Measurements from ENCODE around the gene BCR. TPM values are rescaled to one million over a fixed set of nuclear protein-coding genes. Genes with fewer than 3 reads are reported as not detected.

BCR gene
- total and polyA plus RNA-seq, 2 of the 4 experiments (the other 2 are of a cell fraction), result 28.9 to 44.6 TPM

DNA sequence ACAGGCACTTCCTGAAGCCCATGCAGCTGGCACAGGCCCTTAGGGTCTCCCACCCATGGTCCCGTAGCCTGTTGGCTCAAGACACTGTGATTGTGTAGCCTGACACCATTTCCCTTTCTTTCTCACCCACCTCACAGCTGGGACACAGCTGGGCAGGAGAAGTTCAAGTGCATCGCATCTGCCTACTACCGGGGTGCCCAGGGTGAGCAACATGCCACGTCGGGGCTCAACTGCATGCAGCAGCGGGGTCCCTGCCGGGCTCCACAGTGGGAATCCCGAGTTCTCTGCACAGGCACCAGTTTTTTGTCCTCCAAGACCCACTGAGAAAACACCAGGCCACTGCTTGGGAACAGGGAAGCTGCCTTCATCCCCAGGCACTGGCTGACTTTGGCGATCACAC lies 24.5 kb upstream of the BCR start:
- H4K5ac ChIP-seq (ENCODE audit: low read depth, low read length), result no peak overlapping the region
- H3K4me2 ChIP-seq (ENCODE audit: low read depth, low read length), result no peak overlapping the region
- no peak overlapping the region for H2BK15ac ChIP-seq (ENCODE audit: low read depth, low read length)
- H3K27ac ChIP-seq (ENCODE audit: insufficient read depth, low read length), result no peak overlapping the region
- H4K8ac ChIP-seq (ENCODE audit: low read depth in 2 of 2, low read length in 2 of 2), result no peak overlapping the region
- no peak overlapping the region for H2AK5ac ChIP-seq (ENCODE audit: low read depth, low read length)
- POLR2A ChIA-PET (ENCODE audit: unreplicated experiment), result interaction anchor here (0.6 kb wide), 1 partner anchor 17 kb away, joined by 3 read pairs; no protein-coding TSS in a partner anchor
- no peak overlapping the region for H3K4me3 ChIP-seq (ENCODE audit: insufficient read depth, low read depth, low read length)
- H3K23ac ChIP-seq (ENCODE audit: low read depth, low read length), result no peak overlapping the region
- no peaks in the 10 kb centered on the region for H3K9me3 ChIP-seq (ENCODE audit: control insufficient read depth, insufficient read depth, low read length)
- WGBS, 2 experiments (ENCODE audit: extremely low coverage in 2 of 2, insufficient read length in 1 of 2), result 60% methylated on average over 1 of the region's 9 CpGs; no CpG with 5 or more reads in 1 of the 2 experiments
- ATAC-seq (ENCODE audit: low read depth) (no peak), DNase-seq (no peak)
- no peak overlapping the region for H2BK20ac ChIP-seq (ENCODE audit: low read depth, low read length)
- H3K4ac ChIP-seq (ENCODE audit: low read depth, low read length), result no peak overlapping the region
- dilution Hi-C loops (cut with HindIII; ENCODE audit: low sequenced_read_pairs, unreplicated experiment) (no loop called here), intact Hi-C loops (cut with micrococcal nuclease) (no loop called here), in situ Hi-C loops (cut with MboI; ENCODE audit: low sequenced_read_pairs) (no loop called here)
- no peaks in the 10 kb centered on the region for H3K79me1 ChIP-seq (ENCODE audit: low read depth in 1 of 2, low read length in 2 of 2)
- H4K91ac ChIP-seq (ENCODE audit: insufficient read depth, low read depth, low read length), result no peak overlapping the region
- H3K4me1 ChIP-seq (ENCODE audit: control insufficient read depth, insufficient read depth, low read length), result no peaks in the 10 kb centered on the region
- H3K9me1 ChIP-seq (ENCODE audit: insufficient read depth, low read length), result no peaks in the 10 kb centered on the region; the same call in 1 of the 2 replicates
- H3K27me3 ChIP-seq (ENCODE audit: control insufficient read depth, insufficient read depth, low read length), result no peaks in the 10 kb centered on the region
- TF ChIP-seq, protein P1, sequence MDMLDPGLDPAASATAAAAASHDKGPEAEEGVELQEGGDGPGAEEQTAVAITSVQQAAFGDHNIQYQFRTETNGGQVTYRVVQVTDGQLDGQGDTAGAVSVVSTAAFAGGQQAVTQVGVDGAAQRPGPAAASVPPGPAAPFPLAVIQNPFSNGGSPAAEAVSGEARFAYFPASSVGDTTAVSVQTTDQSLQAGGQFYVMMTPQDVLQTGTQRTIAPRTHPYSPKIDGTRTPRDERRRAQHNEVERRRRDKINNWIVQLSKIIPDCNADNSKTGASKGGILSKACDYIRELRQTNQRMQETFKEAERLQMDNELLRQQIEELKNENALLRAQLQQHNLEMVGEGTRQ (IDR thresholded peaks at IDR 0.05; ENCODE audit: low read depth, low read length), result no peak
- TF ChIP-seq, protein P2, sequence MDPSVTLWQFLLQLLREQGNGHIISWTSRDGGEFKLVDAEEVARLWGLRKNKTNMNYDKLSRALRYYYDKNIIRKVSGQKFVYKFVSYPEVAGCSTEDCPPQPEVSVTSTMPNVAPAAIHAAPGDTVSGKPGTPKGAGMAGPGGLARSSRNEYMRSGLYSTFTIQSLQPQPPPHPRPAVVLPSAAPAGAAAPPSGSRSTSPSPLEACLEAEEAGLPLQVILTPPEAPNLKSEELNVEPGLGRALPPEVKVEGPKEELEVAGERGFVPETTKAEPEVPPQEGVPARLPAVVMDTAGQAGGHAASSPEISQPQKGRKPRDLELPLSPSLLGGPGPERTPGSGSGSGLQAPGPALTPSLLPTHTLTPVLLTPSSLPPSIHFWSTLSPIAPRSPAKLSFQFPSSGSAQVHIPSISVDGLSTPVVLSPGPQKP (IDR thresholded peaks at IDR 0.05; ENCODE audit: borderline replicate concordance, low read depth, low read length), result no peak
- no peak for TF ChIP-seq SMC3 (IDR thresholded peaks at IDR 0.05; ENCODE audit: low read depth, low read length)
- TF ChIP-seq BHLHE40 (IDR thresholded peaks at IDR 0.05; ENCODE audit: low read depth, low read length), result no peak
- no peak for TF ChIP-seq MAFK (IDR thresholded peaks at IDR 0.05; ENCODE audit: low read depth, low read length)
- no peak for TF ChIP-seq NFE2L2 (IDR thresholded peaks at IDR 0.05; ENCODE audit: low read depth, low read length)
- TF ChIP-seq MXI1 (IDR thresholded peaks at IDR 0.05; ENCODE audit: borderline replicate concordance, low read depth, low read length), result no peak
- no peak for TF ChIP-seq MAZ (IDR thresholded peaks at IDR 0.05; ENCODE audit: borderline replicate concordance, low read depth, low read length)
- no peak for TF ChIP-seq RCOR1 (IDR thresholded peaks at IDR 0.05; ENCODE audit: insufficient replicate concordance, low read length)
- no peak for TF ChIP-seq RAD21 (IDR thresholded peaks at IDR 0.05; ENCODE audit: low read length)
- TF ChIP-seq POLR2A (IDR thresholded peaks at IDR 0.05; ENCODE audit: low read depth, low read length), result no peak
- no peak for TF ChIP-seq RFX5 (IDR thresholded peaks at IDR 0.05; ENCODE audit: low read depth, low read length)
- no peak for TF ChIP-seq CEBPB (IDR thresholded peaks at IDR 0.05; ENCODE audit: low read depth, low read length)
- no peak for TF ChIP-seq FOS (IDR thresholded peaks at IDR 0.05; ENCODE audit: low read depth, low read length)
- TF ChIP-seq, protein P3, sequence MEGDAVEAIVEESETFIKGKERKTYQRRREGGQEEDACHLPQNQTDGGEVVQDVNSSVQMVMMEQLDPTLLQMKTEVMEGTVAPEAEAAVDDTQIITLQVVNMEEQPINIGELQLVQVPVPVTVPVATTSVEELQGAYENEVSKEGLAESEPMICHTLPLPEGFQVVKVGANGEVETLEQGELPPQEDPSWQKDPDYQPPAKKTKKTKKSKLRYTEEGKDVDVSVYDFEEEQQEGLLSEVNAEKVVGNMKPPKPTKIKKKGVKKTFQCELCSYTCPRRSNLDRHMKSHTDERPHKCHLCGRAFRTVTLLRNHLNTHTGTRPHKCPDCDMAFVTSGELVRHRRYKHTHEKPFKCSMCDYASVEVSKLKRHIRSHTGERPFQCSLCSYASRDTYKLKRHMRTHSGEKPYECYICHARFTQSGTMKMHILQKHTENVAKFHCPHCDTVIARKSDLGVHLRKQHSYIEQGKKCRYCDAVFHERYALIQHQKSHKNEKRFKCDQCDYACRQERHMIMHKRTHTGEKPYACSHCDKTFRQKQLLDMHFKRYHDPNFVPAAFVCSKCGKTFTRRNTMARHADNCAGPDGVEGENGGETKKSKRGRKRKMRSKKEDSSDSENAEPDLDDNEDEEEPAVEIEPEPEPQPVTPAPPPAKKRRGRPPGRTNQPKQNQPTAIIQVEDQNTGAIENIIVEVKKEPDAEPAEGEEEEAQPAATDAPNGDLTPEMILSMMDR (conservative IDR thresholded peaks at IDR 0.05; ENCODE audit: low read depth, low read length), result no peak
- peaks cover 2% of the 10 kb centered on the region; the same call in 1 of the 2 replicates for H3K36me3 ChIP-seq (ENCODE audit: control insufficient read depth, insufficient read depth, low read length)
- no peak overlapping the region for H2BK5ac ChIP-seq (ENCODE audit: low read depth, low read length, poor library complexity, severe bottlenecking)
- no peaks in the 10 kb centered on the region for H4K20me1 ChIP-seq (ENCODE audit: insufficient read depth, low read length)
- CTCF ChIA-PET, result no interaction called here
- H3K9ac ChIP-seq (ENCODE audit: low read depth, low read length), result no peak overlapping the region
- no peak overlapping the region for H3K14ac ChIP-seq (replicated peaks; ENCODE audit: low read depth, low read length)
- no peak overlapping the region for H2AFZ ChIP-seq (replicated peaks; ENCODE audit: low read length, poor library complexity)
- no peak overlapping the region for H2AK9ac ChIP-seq (replicated peaks; ENCODE audit: low read depth, low read length, poor library complexity)
- no TSS peak for BruUV-seq (replicated peaks)
- no peak overlapping the region for H3K56ac ChIP-seq (ENCODE audit: extremely low read depth, insufficient read depth, low read length)
- no peak overlapping the region for H2BK120ac ChIP-seq (ENCODE audit: low read depth, low read length)
- H3K18ac ChIP-seq (ENCODE audit: low read depth, low read length), result no peak overlapping the region

Measured in IMR-90 (cell line).